Ovary (tissue), 3 donors: ENCODE results near the gene ZMIZ1.

Source experiments
- CTCF ChIP-seq, 3 donors: fragments of 450-650 bp in 2 of 3; fragments of 200-600 bp in 1 of 3; IDR thresholded peaks; one replicate each; pipeline versions ENCODE4 v1.5.1 to v1.8.0; 2016 to 2022; ENCODE audit warnings: antibody characterized with exemption in 3 of 3, mild to moderate bottlenecking in 1 of 3
- EP300 ChIP-seq: sonication (generic); formaldehyde crosslinking; IDR thresholded peaks from one replicate; pipeline ENCODE4 v1.6.1; 2017; ENCODE audit warnings: antibody characterized with exemption
- POLR2A ChIP-seq: fragments of 450-650 bp; IDR thresholded peaks from one replicate; pipeline ENCODE4 v1.6.1; 2017; ENCODE audit warnings: antibody characterized with exemption, mild to moderate bottlenecking, moderate library complexity
- donor health status: DM: no; HTN: no; CAD: no.

- TF ChIP-seq CTCF (IDR thresholded peaks at IDR 0.05) = no peak
- no peak for TF ChIP-seq POLR2A
- TF ChIP-seq EP300 = no peak
Measured at GRCh38 chr10:79053481-79054202, 15.1 kb upstream of the ZMIZ1 start.
